PFSK-1 (cell line): ENCODE measurements around the gene SAMD4A.

Experiments
- FOXP2 ChIP-seq: optimal IDR thresholded peaks from 2 replicates; pipeline ENCODE3; 2011; ENCODE audit warnings: borderline replicate concordance, control low read depth, inconsistent platforms; ENCODE audit not compliant: insufficient read depth; ENCODE audit errors: extremely low read length, extremely low read depth
- POLR2AphosphoS5 ChIP-seq: IDR thresholded peaks from 2 replicates; pipeline ENCODE4 v1.6.1; 2012; ENCODE audit warnings: low read depth, mild to moderate bottlenecking, control low read depth, low read length, moderate library complexity
- SIN3A ChIP-seq: IDR thresholded peaks from 2 replicates; pipeline ENCODE4 v1.6.1; 2012; ENCODE audit warnings: mild to moderate bottlenecking, low read length, moderate library complexity, borderline replicate concordance; ENCODE audit not compliant: insufficient read depth
- TAF1 ChIP-seq: IDR thresholded peaks from 2 replicates; pipeline ENCODE4 v1.6.1; 2012; ENCODE audit warnings: low read length, control low read depth, borderline replicate concordance; ENCODE audit not compliant: insufficient read depth
- TF ChIP-seq, protein P1 (sequence below), 2 experiments: IDR thresholded peaks; 2 replicates each; pipeline versions ENCODE4 v1.6.1 to v1.8.0; 2011 to 2012; ENCODE audit warnings: low read depth in 2 of 2, low read length in 2 of 2, control low read depth in 1 of 2, inconsistent platforms in 1 of 2, mild to moderate bottlenecking in 1 of 2, moderate library complexity in 1 of 2; ENCODE audit not compliant: insufficient read depth in 1 of 2

DNA sequence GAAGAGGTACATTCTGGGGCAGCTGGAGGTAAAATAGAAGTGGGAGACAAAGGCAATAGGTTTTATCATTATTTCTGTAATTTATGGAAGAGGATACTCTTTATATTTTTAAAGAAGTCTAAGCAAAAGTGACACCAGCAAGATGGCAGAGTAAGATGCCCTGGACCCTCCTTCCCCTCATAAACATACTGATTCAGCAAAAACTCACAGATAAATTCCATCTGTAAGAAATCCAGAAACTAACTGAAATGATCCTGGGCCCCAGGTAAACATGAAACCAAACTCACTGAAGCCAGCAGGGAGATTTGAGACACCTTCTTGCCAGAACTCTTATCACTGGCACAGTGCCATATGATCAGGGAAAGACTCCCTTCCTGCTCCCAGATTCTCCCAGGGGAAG lies 255.8 kb downstream of the SAMD4A start:
- TF ChIP-seq, protein P1, sequence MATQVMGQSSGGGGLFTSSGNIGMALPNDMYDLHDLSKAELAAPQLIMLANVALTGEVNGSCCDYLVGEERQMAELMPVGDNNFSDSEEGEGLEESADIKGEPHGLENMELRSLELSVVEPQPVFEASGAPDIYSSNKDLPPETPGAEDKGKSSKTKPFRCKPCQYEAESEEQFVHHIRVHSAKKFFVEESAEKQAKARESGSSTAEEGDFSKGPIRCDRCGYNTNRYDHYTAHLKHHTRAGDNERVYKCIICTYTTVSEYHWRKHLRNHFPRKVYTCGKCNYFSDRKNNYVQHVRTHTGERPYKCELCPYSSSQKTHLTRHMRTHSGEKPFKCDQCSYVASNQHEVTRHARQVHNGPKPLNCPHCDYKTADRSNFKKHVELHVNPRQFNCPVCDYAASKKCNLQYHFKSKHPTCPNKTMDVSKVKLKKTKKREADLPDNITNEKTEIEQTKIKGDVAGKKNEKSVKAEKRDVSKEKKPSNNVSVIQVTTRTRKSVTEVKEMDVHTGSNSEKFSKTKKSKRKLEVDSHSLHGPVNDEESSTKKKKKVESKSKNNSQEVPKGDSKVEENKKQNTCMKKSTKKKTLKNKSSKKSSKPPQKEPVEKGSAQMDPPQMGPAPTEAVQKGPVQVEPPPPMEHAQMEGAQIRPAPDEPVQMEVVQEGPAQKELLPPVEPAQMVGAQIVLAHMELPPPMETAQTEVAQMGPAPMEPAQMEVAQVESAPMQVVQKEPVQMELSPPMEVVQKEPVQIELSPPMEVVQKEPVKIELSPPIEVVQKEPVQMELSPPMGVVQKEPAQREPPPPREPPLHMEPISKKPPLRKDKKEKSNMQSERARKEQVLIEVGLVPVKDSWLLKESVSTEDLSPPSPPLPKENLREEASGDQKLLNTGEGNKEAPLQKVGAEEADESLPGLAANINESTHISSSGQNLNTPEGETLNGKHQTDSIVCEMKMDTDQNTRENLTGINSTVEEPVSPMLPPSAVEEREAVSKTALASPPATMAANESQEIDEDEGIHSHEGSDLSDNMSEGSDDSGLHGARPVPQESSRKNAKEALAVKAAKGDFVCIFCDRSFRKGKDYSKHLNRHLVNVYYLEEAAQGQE (IDR thresholded peaks at IDR 0.05; ENCODE audit: insufficient read depth in 1 of 2, low read depth in 2 of 2, low read length in 2 of 2), result no peak
- TF ChIP-seq POLR2AphosphoS5 (no peak), TAF1 (no peak), SIN3A (no peak), FOXP2 (no peak)
